ENCODE measurements around the gene FARP1. TPM values are rescaled to one million over a fixed set of nuclear protein-coding genes. Genes with fewer than 3 reads are reported as not detected.

Gene FARP1
- total and polyA plus RNA-seq, 2 of the 8 experiments (the other 6 are each of a cell fraction or from before 2014, with no cell fraction given), result 24.7 to 104 TPM

DNA sequence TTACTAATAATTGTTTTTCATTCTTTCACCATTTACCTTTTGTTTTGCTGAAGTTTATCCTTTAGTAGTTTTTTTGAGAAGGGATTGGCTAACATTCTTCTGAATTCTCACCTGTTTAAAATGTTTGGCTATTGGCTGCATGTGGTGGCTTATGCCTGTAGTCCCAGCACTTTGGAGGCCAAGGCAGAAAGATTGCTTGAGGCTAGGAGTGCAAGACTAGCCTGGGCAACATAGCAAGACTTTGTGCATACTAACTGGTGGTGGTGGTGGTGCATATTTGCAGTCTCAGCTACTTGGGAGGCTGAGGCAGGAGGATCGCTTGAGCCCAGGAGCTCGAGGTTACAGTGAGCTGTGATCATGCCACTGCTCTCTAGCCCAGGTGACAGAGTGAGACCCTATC lies 61.7 kb downstream of the FARP1 start:
- no peak for TF ChIP-seq BRCA1 (IDR thresholded peaks at IDR 0.05; ENCODE audit: low read depth, low read length)
- TF ChIP-seq RBBP5 (IDR thresholded peaks at IDR 0.05; ENCODE audit: borderline replicate concordance, low read depth, low read length), result no peak
- no peak for TF ChIP-seq SIRT6 (IDR thresholded peaks at IDR 0.05; ENCODE audit: low read length)
- no peak for TF ChIP-seq ASH2L (IDR thresholded peaks at IDR 0.05; ENCODE audit: low read length)
- no peak for TF ChIP-seq SIX5 (IDR thresholded peaks at IDR 0.05; ENCODE audit: low read depth, low read length)
- no peak for TF ChIP-seq EZH2 (IDR thresholded peaks at IDR 0.05; ENCODE audit: low read depth, low read length, severe bottlenecking)
- TF ChIP-seq EGR1 (IDR thresholded peaks at IDR 0.05; ENCODE audit: borderline replicate concordance, low read depth, low read length), result no peak
- TF ChIP-seq CHD2 (IDR thresholded peaks at IDR 0.05; ENCODE audit: low read length), result no peak
- TF ChIP-seq ZNF274 (IDR thresholded peaks at IDR 0.05; ENCODE audit: borderline replicate concordance, extremely low read depth, low read length), result no peak
- TF ChIP-seq KDM1A (IDR thresholded peaks at IDR 0.05; ENCODE audit: borderline replicate concordance, low read length), result no peak
- no peak for TF ChIP-seq CREB1 (IDR thresholded peaks at IDR 0.05)
- no peak for TF ChIP-seq NRF1 (IDR thresholded peaks at IDR 0.05; ENCODE audit: low read depth, low read length)
- TF ChIP-seq SUZ12 (IDR thresholded peaks at IDR 0.05; ENCODE audit: low read length), result no peak
- no peak for TF ChIP-seq GABPA (IDR thresholded peaks at IDR 0.05; ENCODE audit: borderline replicate concordance, insufficient read depth, low read length)
- H3K36me3 ChIP-seq (ENCODE audit: control insufficient read depth in 2 of 4, insufficient read depth in 4 of 4, low read length in 3 of 4), result peaks cover 0 to 3% (median 0%) of the 10 kb centered on the region in 4 experiments; a peak in 2 of 8 replicates
- no peak for FAIRE-seq

More for the DNA sequence above, 61.7 kb downstream of the FARP1 start:
- Histone ChIP-seq H2BK20ac (ENCODE audit: low read length) (no peak overlapping the region), H3K18ac (ENCODE audit: extremely low read depth, low read length) (no peak overlapping the region), H2AK5ac (ENCODE audit: low read depth, low read length) (no peak overlapping the region), H2BK120ac (replicated peaks; ENCODE audit: low read depth, low read length) (no peak overlapping the region), H2BK5ac (ENCODE audit: low read depth, low read length) (no peak overlapping the region), H3K56ac (replicated peaks; ENCODE audit: insufficient read length, low read depth, low read length) (no peak overlapping the region), H3K23ac (ENCODE audit: insufficient read length) (no peak overlapping the region), H3K4me2 (ENCODE audit: insufficient read depth in 1 of 2, low read depth in 2 of 2, low read length in 2 of 2) (no peak overlapping the region), H3K79me1 (ENCODE audit: low read depth, low read length) (peaks cover 10% of the 10 kb centered on the region), H3K27me3 (replicated peaks in 1 of 4; ENCODE audit: control insufficient read depth in 3 of 4, extremely low read depth in 1 of 4, insufficient read depth in 3 of 4, low read length in 3 of 4) (no peaks in the 10 kb centered on the region), H4K20me1 (replicated peaks in 1 of 2; ENCODE audit: control insufficient read depth in 1 of 2, insufficient read depth in 2 of 2, low read length in 2 of 2) (no peaks in the 10 kb centered on the region), H2AFZ (ENCODE audit: low read length) (no peak overlapping the region), H3K79me2 (ENCODE audit: control insufficient read depth in 1 of 2, insufficient read depth in 2 of 2, low read length in 2 of 2) (peaks cover 0 to 81% of the 10 kb centered on the region in 2 experiments; a peak in 3 of 4 replicates), H3K9ac (replicated peaks in 1 of 4; ENCODE audit: extremely low read depth in 1 of 4, low read depth in 3 of 4, low read length in 3 of 4) (no peak overlapping the region), H3K14ac (ENCODE audit: insufficient read length) (no peak overlapping the region), H4K8ac (ENCODE audit: extremely low read depth, insufficient read depth, low read length) (no peak overlapping the region), H3K4me3 (ENCODE audit: extremely low read depth in 1 of 4, insufficient read depth in 2 of 4, low read depth in 3 of 4, low read length in 4 of 4) (no peak overlapping the region), H3K4ac (replicated peaks; ENCODE audit: insufficient read length, low read depth, low read length) (no peak overlapping the region), H4K91ac (replicated peaks; ENCODE audit: insufficient read length, low read length) (no peak overlapping the region), H3K23me2 (ENCODE audit: low read depth, low read length) (peaks cover 2% of the 10 kb centered on the region; the same call in 1 of the 2 replicates), H3K27ac (ENCODE audit: low read depth, low read length) (no peak overlapping the region), H3K9me3 (ENCODE audit: insufficient read depth in 2 of 2, low read depth in 1 of 2, low read length in 1 of 2) (0 out of 4 replicates have a peak, but pooled peaks cover 2 to 3% of the 10 kb centered on the region in 2 experiments), H2BK12ac (ENCODE audit: low read depth, low read length) (no peak overlapping the region), H4K5ac (ENCODE audit: insufficient read length, low read depth, low read length) (no peak overlapping the region), H2BK15ac (ENCODE audit: low read length) (no peak overlapping the region), H3K4me1 (replicated peaks in 1 of 4; ENCODE audit: control insufficient read depth in 3 of 4, insufficient read depth in 4 of 4, low read length in 3 of 4) (peaks cover 0 to 21% (median 8%) of the 10 kb centered on the region in 4 experiments; a peak in 6 of 7 replicates)
- DNase-seq (ENCODE audit: low read depth in 1 of 2, low spot score in 2 of 2), result no peak
- POLR2A ChIA-PET (ENCODE audit: partially characterized antibody), result no interaction called here
- 100% methylated on average over 2 of the region's 2 CpGs; no CpG with 5 or more reads in 1 of the 2 experiments for WGBS, 2 experiments (ENCODE audit: extremely low coverage in 1 of 2, insufficient coverage in 1 of 2, insufficient read length in 1 of 2, insufficient replicate concordance in 2 of 2, low coverage in 1 of 2, low lambda C conversion rate in 2 of 2, missing lambda C conversion rate in 1 of 2)
- CTCF ChIA-PET (ENCODE audit: partially characterized antibody), result interaction anchor here (1.3 to 1.4 kb wide), 2 partner anchors 9 to 10 kb away, joined by 4 to 5 read pairs; no protein-coding TSS in a partner anchor

Measured in H1 (cell line).